GM21825 (cell line): ENCODE data around the gene CNTNAP4.

ENCODE experiments used
- ATAC-seq: cut with Tn5 transposase; IDR thresholded peaks from one replicate; pipeline ENCODE4 v1.9.1; 2021; ENCODE audit warnings: mild to moderate bottlenecking, moderate library complexity; ENCODE audit not compliant: unreplicated experiment

CNTNAP4 gene

GRCh38 chr16:76484020-76484419, 206.8 kb downstream of the CNTNAP4 start:
- no peak for ATAC-seq

GRCh38 chr16:76486740-76487139, 209.5 kb downstream of the CNTNAP4 start:
- no peak for ATAC-seq

GRCh38 chr16:76487411-76488064, 210.3 kb downstream of the CNTNAP4 start:
- ATAC-seq, result no peak

DNA sequence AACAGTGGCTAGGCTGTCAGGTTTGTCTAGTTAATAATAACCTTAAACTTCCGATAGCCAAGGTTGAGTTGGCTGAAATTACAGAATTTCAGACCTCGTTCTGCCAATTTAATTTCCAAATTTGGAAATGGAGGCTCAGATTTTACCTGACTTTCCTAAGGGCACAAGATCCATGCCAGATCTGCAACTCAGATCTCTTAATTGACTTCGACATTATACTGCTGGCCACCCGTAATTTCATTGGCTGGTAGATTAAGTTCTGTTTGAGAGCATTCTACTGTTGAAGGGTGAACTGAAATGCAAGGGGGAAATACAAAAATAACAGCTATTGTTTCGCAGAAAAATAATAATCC, 210.8 kb downstream of the CNTNAP4 start:
- no peak for ATAC-seq

DNA sequence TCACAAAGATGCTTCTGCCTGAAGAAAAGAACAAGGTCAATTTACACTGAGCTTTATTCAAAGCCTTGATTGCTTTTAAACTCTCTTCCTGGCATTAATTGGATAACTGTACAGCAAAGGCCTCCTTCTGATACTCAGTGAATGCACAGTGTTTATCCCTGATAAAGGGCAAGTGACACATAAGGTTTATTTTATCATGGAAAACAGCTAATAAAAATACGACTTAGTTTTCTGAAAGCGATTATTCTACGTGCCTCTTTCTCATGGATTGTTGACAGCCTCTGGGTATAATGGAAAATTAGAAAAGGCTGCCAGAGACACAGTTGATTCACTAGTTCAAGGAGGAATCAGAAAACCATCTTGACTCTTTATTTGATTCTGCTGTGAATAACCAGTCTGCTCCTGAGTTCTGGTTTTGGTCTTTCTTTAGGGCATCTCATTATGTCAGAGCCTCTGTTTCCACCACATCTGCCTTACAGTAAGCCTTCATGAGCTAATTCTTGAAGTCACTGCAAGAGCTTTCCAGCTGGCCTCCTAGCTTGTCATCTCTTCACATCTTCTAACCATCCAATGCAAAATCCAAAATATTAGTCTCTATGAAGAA, 212.9 kb downstream of the CNTNAP4 start:
- ATAC-seq, result no peak

- no peak for ATAC-seq
Measured at GRCh38 chr16:76500006-76500405, 222.8 kb downstream of the CNTNAP4 start.

DNA sequence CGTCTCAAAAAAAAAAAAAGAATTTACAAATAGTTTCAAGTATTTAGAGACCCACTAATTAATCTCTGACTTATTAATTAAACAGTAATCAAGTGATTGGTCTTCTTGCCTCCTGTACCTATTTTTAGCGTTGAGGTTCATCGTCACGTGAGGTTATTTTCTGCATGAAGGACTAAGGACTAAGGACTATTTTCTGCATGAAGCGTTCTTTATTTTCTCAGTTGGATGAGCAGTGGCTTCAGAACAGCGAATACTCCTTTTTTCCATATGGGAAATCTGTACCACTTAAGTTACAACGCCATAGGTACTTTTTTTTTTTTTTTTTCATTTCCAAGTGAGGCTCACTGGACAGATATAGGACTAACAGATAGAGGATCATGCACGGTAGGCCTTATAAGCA, 224.9 kb downstream of the CNTNAP4 start:
- no peak for ATAC-seq

DNA sequence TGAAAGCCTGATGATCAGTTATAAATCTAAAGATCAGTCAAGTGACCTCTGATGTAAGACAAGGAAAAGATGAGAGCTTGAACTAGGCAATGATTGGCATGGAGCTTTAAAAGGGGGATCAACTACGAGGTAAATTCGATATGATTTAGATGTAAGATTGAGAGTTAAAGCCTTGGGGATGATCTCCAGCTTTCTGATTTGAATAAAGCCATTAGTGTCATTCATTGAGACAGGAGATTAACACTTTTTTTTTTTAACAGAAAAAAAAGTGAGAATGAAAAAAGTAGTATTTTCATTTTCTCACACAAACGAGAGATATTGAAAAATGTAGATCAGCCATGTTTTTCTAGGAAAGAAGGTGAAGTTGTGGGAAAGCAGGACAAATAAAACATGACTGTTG, 225.4 kb downstream of the CNTNAP4 start:
- no peak for ATAC-seq

GRCh38 chr16:76503091-76503490, 225.9 kb downstream of the CNTNAP4 start:
- no peak for ATAC-seq

GRCh38 chr16:76511203-76511602, 234.0 kb downstream of the CNTNAP4 start:
- ATAC-seq, result no peak

- ATAC-seq, result no peak
Measured at GRCh38 chr16:76518781-76519180, 241.6 kb downstream of the CNTNAP4 start.

DNA sequence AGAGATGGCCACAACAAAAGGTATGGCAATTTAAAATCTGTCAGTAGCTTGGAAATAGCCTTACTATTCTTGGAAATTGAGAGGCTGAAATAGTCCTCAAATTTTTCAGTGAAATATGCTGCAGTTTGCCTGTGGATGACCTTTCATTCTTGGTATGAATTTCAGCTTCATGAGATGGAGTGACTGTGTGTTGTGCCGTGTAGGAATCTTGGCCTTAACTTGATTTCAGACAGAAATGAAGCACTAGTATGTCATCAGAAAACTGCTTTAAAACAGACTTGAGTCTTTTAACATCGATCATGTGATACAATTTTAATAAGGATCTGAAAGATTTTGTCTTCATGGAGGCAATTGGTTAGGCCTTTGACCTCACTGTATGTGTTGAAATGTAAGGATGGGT, 247.2 kb downstream of the CNTNAP4 start:
- no peak for ATAC-seq

- no peak for ATAC-seq
Measured at GRCh38 chr16:76524769-76525168, 247.6 kb downstream of the CNTNAP4 start.

GRCh38 chr16:76527244-76527643, 250.0 kb downstream of the CNTNAP4 start:
- ATAC-seq, result no peak

DNA sequence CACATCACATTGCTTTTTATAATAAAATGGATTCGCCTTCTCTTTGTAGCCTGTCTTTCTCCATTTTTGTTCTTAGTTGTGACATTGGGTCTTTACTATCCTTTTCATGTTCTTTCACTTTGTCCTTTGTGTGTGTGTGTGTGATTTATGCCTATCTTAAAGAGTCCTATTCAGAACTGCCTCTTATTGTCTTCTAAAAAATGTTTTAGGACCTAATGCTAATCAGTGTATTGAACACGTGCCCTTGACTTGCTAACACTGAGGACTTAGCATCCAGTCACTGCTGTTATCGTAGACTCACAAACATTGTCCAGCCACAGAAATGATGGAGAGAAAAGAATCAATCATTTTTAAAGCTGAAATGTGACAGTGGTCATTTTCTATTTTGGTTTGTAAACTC, 251.9 kb downstream of the CNTNAP4 start:
- no peak for ATAC-seq

DNA sequence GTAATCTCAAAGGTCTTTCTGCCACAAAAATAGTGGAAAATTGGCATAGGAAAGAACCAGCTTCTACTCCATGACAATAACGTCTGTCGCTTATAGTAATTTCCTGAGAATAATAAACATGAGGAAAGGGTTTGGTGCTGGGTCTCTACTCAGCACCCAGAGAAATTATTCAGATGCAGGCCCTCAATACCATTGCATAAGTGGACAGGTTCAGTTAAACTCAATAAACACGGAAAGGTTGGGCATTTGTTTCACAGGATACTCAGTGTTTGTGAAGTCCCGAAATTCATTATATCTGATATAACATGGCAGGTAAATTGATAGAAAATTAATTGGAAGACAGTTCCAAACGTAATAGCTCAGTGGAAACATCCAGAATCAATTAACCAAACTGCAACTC, 254.0 kb downstream of the CNTNAP4 start:
- no peak for ATAC-seq

DNA sequence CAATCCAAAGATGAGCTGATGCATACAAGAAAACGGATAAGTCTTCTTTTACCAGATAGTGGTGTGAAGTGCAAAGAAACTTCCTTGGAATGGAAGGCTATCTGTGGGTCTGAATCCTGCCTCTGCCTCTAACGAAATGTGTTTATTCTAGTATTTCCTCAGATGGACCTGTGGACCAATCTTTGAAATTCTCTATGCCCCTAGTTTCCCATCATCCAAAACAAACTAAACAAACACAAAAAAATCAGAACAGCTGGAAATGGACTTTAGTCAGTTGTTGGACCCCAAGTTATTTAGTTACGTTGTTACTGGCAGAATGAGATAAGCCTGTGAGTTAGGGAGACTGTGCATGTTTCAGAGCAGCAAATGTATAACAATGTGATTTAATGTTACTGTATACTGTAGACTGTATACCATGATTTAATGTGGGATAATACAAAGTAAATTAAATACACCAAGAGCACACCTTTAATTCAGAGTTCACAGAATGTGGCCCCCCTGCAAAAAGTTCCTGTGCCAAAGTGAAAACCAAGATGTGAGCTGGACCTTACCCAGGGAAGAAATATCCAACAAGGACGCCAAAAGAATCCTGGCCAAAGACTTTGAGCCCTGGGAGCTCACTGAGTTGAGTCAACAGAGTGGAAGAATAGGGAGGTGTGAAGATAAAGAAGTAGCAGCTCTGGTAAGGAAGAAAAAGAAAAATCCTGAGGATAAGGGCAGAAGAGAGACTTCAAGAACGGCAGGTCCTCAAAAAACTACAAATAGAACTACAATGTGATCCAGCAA, 255.2 kb downstream of the CNTNAP4 start:
- no peak for ATAC-seq

GRCh38 chr16:76539609-76540008, 262.4 kb downstream of the CNTNAP4 start:
- ATAC-seq, result no peak

DNA sequence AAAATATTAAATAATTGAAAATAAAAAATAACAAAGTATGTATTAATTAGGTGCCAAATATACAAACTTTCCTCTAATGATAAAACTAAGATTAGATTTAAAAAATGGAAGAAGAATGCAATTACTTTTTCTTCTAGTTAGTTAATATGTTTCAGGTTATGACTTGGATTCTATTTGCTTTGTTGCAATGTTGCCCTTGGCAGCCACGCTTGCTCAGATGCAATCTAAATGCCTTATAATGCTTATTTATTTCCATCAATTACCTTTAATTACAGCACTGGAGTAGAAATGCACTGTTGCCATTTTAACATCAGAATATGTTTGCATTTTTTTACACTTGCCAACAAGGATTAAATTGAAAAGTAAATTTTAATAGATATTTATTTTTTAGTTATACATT, 263.9 kb downstream of the CNTNAP4 start:
- ATAC-seq, result no peak

DNA sequence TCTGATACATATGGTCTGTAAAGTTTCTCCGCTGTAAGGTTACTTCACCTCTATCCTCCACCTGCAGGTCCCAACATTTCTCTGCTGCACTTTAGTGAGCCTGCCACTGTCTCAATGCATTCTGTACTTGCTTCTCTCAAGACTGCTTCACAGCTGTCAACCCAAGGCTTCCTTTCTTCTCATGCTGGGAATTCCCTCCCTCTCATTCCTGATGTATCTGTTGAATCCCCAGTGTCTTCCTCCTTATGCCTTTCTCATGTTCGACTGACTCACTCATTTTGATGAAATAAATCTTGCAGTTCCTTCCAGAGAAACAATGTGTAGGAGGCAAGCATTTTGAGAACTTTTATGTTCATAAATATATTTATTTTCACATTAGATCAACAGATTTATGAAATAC, 288.3 kb downstream of the CNTNAP4 start:
- no peak for ATAC-seq

GRCh38 chr16:76571755-76572154, 294.6 kb downstream of the CNTNAP4 start:
- no peak for ATAC-seq

- ATAC-seq, result no peak
Measured at GRCh38 chr16:76573281-76573680, 296.1 kb downstream of the CNTNAP4 start.
